Central memory CD8-positive, alpha-beta T cell (primary cell): ENCODE data around the gene MACC1.
"Not testable (repeated sequence)": the region's sequence is repeated elsewhere in the genome, so short reads cannot be mapped to it uniquely, and the experiment has no call there.

Experiments
- ATAC-seq: fragments of 150-1000 bp; cut with Tn5 transposase; replicated peaks from 2 replicates; pipeline ENCODE4 v1.10.0; 2022; ENCODE audit warnings: mild to moderate bottlenecking, moderate FRiP score, moderate number of reproducible peaks; ENCODE audit not compliant: poor library complexity, severe bottlenecking; ENCODE audit errors: extremely low read depth
- DNase-seq, 2 donors: peaks; one replicate each; pipeline ENCODE4 v3.0.0; 2021; ENCODE audit warnings: low spot score in 2 of 2
- H3K27ac Mint-ChIP-seq: one replicate; pipeline ENCODE4 v1.8.0; 2022; ENCODE audit warnings: low read depth, mild to moderate bottlenecking, moderate library complexity, mixed read lengths
- H3K27me3 Mint-ChIP-seq: one replicate; pipeline ENCODE4 v1.8.0; 2022; ENCODE audit warnings: mixed read lengths
- H3K36me3 Mint-ChIP-seq: one replicate; pipeline ENCODE4 v1.8.0; 2022; ENCODE audit warnings: mild to moderate bottlenecking, moderate library complexity, mixed read lengths; ENCODE audit not compliant: insufficient read depth
- H3K4me1 Mint-ChIP-seq: one replicate; pipeline ENCODE4 v1.8.0; 2022; ENCODE audit warnings: mixed read lengths
- H3K4me3 Mint-ChIP-seq: one replicate; pipeline ENCODE4 v1.8.0; 2022; ENCODE audit warnings: mild to moderate bottlenecking, moderate library complexity, mixed read lengths
- H3K9me3 Mint-ChIP-seq: one replicate; pipeline ENCODE4 v1.8.0; 2022; ENCODE audit warnings: mixed read lengths

Gene MACC1

DNA sequence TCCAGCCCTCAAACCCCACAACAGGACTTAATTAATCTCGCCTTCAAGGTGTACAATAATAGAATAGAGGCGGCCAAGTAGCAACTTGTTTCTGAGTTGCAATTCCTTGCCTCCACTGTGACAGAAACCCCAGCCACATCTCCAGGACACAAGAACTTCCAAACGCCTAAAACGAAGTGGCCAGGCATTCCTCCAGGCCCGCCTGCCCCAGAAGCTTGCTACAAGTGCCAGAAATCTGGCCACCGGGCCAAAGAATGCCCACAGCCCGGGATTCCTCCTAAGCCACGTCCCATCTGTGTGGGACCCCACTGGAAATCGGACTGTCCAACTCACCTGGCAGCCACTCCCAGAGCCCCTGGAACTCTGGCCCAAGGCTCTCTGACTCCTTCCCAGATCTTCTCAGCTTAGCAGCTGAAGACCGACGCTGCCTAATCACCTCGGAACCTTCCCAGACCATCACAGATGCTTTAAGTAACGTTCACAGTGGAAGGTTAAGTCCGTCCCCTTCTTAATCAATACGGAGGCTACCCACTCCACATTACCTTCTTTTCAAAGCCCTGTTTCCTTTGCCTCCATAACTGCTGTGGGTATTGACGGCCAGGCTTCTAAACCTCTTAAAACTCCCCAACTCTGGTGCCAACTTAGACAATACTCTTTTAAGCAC lies 94.4 kb downstream of the MACC1 start:
- not testable (repeated sequence) for H3K9me3 Mint-ChIP-seq, DNase-seq, ATAC-seq, H3K4me1 Mint-ChIP-seq, H3K27ac Mint-ChIP-seq, H3K4me3 Mint-ChIP-seq, H3K36me3 Mint-ChIP-seq, H3K27me3 Mint-ChIP-seq

DNA sequence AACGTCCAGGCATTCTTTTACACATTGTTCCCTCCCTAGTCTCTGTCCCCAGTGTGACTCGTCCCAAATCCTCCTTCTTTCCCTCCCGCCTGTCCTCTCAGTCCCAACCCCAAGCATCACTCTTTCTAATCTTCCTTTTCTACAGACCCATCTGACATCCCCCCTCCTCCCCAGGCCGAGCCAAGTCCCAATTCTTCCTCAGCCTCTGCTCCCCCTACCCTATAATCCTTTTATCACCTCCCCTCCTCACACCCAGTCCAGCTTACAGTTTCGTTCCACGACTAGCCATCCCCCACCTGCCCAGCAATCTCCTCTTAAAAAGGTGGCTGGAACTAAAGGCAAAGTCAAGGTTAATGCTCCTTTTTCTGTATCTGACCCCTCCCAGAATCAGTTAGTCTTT lies 95.1 kb downstream of the MACC1 start:
- no peak for ATAC-seq
- Mint-ChIP-seq H3K9me3 (peaks cover 3% of the 10 kb centered on the region), H3K36me3 (no peaks in the 10 kb centered on the region)

DNA sequence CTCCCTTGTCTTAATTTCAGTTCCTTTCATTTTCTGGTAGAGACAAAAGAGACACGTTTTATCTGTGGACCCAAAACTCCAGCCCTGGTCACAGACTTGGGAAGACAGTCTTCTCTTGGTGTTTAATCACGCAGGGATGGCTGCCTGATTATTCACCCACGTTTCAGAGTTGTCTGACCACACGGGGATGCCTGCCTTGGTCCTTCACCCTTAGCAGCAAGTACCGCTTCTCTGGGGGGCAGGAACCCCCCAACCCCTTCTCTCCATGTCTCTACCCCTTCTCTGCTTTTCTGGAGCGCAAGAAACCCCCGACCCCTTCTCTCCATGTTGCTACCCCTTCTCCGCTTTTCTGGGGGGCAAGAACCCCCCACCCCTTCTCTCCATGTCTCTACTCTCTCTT lies 95.8 kb downstream of the MACC1 start:
- no peaks in the 10 kb centered on the region for H3K4me1 Mint-ChIP-seq
- H3K36me3 Mint-ChIP-seq = no peaks in the 10 kb centered on the region
- no peaks in the 10 kb centered on the region for H3K27me3 Mint-ChIP-seq
- DNase-seq = no peak
- peaks cover 6% of the 10 kb centered on the region for H3K9me3 Mint-ChIP-seq
- H3K27ac Mint-ChIP-seq = no peak overlapping the region
- no peak for ATAC-seq
- H3K4me3 Mint-ChIP-seq = no peak overlapping the region

More for the DNA sequence above, 95.1 kb downstream of the MACC1 start:
- Mint-ChIP-seq H3K4me3 (no peak overlapping the region), H3K27ac (no peak overlapping the region), H3K4me1 (no peaks in the 10 kb centered on the region), H3K27me3 (no peaks in the 10 kb centered on the region)
- no peak for DNase-seq

DNA sequence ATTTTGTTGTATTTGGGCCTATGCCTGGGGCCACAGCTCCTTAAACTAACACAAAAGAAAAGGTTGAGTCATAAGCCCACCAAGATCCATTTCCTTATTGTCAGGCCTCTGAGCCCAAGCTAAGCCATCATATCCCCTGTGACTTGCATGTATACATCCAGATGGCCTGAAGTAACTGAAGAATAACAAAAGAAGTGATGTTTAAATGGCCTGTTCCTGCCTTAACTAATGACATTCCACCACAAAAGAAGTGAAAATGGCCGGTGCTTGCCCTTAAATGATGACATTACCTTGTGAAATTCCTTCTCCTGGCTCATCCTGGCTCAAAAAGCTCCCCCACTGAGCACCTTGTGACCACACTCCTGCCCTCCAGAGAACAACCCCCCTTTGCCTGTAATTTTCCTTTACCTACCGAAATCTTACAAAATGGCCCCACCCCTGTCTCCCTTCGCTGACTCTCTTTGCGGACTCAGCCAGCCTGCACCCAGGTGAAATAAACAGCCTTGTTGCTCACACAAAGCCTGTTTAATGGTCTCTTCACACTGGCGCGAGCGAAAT lies 96.5 kb downstream of the MACC1 start:
- not testable (repeated sequence) for H3K27ac Mint-ChIP-seq, H3K4me1 Mint-ChIP-seq, DNase-seq, H3K4me3 Mint-ChIP-seq, ATAC-seq, H3K27me3 Mint-ChIP-seq, H3K36me3 Mint-ChIP-seq, H3K9me3 Mint-ChIP-seq

DNA sequence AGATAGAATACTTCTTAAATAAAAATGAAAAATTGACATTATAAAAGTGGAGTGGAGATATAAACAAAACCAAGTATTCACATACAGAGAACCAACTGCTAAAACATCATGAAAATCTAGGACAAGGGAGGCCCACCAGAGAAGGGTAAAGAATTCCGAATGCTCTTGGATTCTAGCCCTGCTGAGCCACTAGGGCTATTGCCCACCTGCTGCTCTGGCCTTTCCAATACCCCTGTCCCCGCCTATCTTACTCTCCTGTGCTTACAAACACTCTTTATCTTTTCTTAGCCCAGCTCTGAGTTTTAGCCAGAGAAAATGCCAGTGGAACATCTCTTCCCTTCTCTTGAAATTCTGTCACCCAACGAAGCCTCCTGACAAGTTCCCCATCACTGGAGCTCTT lies 100.3 kb downstream of the MACC1 start:
- peaks cover 6% of the 10 kb centered on the region for H3K9me3 Mint-ChIP-seq
- no peaks in the 10 kb centered on the region for H3K36me3 Mint-ChIP-seq
- H3K27me3 Mint-ChIP-seq = no peaks in the 10 kb centered on the region
- DNase-seq (no peak), ATAC-seq (no peak)
- no peak overlapping the region for H3K4me3 Mint-ChIP-seq
- no peaks in the 10 kb centered on the region for H3K4me1 Mint-ChIP-seq
- no peak overlapping the region for H3K27ac Mint-ChIP-seq

DNA sequence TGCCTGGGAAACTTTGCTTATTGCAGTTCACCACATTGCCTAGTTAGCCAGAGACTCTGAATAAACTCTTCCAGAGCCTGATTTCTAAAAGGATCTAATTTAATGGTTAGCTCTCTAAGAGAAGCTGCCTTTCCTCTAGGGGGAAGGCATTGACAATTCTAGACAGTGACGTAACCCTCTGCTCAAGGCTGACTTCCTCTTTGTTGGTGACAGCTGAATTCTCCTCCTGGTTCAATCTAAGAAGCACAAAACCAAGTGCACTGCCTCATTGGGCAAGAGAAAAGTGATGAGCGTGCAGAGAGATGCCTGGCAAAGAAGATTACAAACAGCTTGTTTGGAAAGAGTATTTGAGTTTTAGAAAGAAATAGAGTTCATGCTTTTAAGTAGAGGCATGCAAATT lies 102.7 kb downstream of the MACC1 start:
- no peak overlapping the region for H3K4me3 Mint-ChIP-seq

DNA sequence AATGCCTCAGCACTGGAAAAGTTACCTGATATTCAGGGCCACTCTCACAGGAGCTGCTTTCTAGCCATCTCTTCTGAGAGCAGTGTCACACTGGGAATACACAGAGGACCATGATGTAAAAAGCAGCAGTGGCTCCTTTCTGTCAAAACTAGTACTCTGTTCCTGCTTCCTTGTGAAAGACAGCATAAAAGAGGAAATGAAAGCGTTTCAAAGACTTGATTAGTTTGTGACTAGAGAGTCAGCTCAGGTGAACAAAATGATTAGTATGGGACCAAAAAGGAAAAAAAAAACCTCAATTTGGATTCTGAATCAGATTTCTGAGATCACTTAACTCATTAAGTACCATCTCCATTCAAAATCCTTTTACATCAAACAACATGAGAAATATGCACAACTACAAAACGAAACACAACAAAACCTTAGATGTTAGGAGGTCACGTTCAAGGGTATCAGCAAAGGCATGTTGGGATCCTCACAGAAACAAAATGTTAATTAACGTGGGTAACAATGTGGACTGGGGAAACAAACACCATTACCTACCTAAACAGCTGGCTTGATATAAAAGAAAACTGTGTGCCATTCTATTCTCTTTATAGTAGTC lies 103.7 kb downstream of the MACC1 start:
- Mint-ChIP-seq H3K4me3 (no peak overlapping the region), H3K36me3 (peaks cover 2% of the 10 kb centered on the region), H3K9me3 (peaks cover 6% of the 10 kb centered on the region), H3K4me1 (no peaks in the 10 kb centered on the region), H3K27me3 (no peaks in the 10 kb centered on the region), H3K27ac (no peak overlapping the region)
- no peak for DNase-seq
- no peak for ATAC-seq

More for the DNA sequence above, 102.7 kb downstream of the MACC1 start:
- Mint-ChIP-seq H3K9me3 (peaks cover 6% of the 10 kb centered on the region), H3K27me3 (no peaks in the 10 kb centered on the region), H3K27ac (no peak overlapping the region), H3K36me3 (no peaks in the 10 kb centered on the region), H3K4me1 (no peaks in the 10 kb centered on the region)
- no peak for DNase-seq
- ATAC-seq = no peak

DNA sequence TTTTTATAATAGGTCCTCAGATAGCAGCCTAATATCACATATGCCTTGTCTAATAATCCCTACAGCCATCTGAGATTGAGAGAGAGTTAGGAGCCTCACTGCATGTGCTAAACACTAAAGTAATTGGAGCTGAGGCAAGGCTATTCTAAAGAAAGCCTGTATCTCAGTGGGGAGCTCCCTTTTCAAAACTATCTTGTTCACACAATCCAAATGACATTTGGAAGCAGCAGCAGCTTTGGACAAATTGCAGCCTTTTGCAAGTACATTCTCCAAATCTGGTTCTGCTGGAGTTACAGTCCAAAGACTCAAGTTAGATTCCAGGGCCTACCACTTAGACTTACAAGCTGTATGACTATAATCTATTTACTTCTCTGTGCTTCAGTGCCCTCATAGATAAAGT lies 104.5 kb downstream of the MACC1 start:
- DNase-seq = no peak
- Mint-ChIP-seq H3K9me3 (peaks cover 6% of the 10 kb centered on the region), H3K27me3 (no peaks in the 10 kb centered on the region), H3K36me3 (peaks cover 2% of the 10 kb centered on the region), H3K4me1 (no peaks in the 10 kb centered on the region), H3K27ac (no peak overlapping the region), H3K4me3 (no peak overlapping the region)
- no peak for ATAC-seq

DNA sequence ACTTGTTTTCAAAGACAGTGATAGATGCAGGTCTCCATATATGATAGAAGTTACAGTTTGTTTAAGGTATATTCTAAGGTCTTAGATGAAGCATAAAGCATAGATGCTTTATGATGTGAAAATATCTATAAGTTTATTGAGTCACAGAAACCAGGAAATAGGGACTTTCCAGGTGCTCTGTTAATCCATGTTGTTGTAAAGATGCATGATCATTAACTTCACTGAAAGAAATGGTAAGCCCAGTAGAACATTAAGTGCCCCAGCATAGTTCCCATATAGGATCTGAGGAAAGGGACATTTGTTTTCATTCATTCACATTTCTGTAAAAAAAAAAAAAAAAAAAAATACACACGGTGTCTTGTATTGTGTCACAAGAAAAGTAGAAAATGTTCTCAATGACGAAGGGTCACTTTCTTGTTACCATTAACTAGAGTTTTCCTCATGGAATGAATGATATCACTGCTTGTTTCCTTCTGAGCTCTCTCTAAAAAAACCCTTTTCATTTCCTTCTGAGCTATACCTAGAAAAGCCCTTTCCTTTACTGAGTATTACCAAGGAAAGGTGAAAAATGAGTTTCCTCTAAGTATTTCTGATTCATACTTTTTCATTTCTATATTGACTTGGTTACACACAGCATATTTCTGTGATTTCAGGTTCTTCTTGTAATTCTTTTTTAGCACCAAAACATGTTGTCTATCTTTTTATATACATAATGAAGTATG lies 105.2 kb downstream of the MACC1 start:
- Mint-ChIP-seq H3K4me3 (no peak overlapping the region), H3K27ac (no peak overlapping the region), H3K4me1 (no peaks in the 10 kb centered on the region), H3K36me3 (peaks cover 2% of the 10 kb centered on the region), H3K27me3 (no peaks in the 10 kb centered on the region), H3K9me3 (peaks cover 3% of the 10 kb centered on the region)
- no peak for DNase-seq
- ATAC-seq = no peak

DNA sequence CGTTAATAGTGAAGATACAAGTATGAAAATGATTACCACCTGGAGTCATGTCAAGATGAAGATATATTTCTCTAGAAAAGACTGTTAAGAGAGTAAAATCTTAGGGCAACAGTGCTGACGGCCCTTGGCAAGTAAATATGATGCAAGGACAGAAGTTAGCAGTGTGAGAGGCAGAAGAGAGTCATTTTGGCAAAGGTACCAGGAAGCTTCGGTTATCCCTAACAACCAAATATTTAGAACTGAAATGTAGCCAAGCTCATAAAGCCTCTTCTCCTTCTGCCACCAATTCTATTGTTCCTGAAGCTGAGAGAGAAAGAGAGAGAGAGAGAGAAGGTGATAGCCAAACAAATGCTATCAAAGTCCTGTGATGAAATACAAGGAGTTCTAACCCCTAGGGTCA lies 109.6 kb downstream of the MACC1 start:
- Mint-ChIP-seq H3K4me1 (no peaks in the 10 kb centered on the region), H3K36me3 (peaks cover 2% of the 10 kb centered on the region), H3K27me3 (no peaks in the 10 kb centered on the region), H3K27ac (no peak overlapping the region), H3K4me3 (no peak overlapping the region), H3K9me3 (peaks cover 4% of the 10 kb centered on the region)
- ATAC-seq (no peak), DNase-seq (no peak)

DNA sequence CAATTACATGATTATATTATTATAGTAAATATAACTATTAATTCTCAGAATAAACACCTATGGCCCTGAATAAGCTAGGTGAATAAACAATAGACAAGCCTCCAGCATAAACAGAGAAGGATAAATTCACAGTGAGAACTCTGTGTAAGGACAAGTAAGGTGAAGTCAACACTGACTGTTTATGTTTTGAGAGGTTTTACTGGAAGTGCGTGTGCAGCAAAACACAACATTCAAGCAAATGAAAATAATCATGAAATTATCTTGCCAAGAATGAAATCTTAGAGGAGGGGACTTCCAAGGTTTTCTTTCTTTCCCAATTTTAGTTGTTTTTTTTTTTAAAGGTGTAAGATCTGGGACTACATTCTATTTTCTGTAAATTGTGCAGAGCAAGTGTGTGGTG lies 112.5 kb downstream of the MACC1 start:
- no peak overlapping the region for H3K4me3 Mint-ChIP-seq
- ATAC-seq (no peak), DNase-seq (no peak)
- H3K36me3 Mint-ChIP-seq = peaks cover 2% of the 10 kb centered on the region
- H3K27me3 Mint-ChIP-seq = no peaks in the 10 kb centered on the region
- H3K4me1 Mint-ChIP-seq = no peaks in the 10 kb centered on the region
- H3K9me3 Mint-ChIP-seq = peaks cover 4% of the 10 kb centered on the region
- no peak overlapping the region for H3K27ac Mint-ChIP-seq

DNA sequence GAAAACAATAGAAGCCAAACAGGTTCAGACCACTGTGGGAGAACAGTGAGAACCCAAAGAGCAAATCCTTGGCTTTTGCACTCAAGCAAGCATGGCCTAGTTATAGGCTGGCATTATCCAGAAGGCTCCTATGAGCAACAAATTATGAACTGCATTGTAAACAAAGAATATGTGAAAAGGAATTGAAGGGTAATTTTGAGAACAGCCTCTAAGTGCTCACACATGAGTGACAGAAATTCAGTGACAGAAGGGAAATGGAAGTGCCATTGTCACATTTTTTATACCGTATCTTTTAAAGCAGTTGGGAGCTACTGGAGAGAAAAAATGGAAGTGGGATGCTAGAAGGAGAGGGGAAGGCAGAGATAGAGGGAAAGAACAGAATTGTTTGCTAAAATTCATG lies 114.2 kb downstream of the MACC1 start:
- Mint-ChIP-seq H3K36me3 (no peaks in the 10 kb centered on the region), H3K9me3 (peaks cover 4% of the 10 kb centered on the region), H3K4me1 (no peaks in the 10 kb centered on the region), H3K27ac (no peak overlapping the region), H3K27me3 (no peaks in the 10 kb centered on the region), H3K4me3 (no peak overlapping the region)
- ATAC-seq (no peak), DNase-seq (no peak)

DNA sequence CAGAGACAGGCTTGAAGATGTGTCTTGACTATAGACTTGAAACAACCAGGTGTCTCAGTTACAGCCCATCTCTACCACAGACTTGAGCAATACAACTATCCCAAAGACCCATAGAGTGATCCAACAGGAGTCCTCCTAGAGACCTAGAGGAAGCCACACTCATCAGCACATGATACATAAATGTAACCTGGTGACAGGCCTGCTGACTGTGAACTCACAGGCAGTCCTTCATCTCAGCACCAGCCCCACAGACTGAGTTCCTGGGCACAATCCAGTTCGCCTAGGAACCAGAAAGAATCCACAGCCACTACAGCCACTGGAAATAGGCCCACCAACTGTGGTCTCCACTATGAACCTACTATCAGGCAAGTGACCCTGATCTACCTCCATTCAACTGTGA lies 121.3 kb downstream of the MACC1 start:
- Mint-ChIP-seq H3K9me3 (peaks cover 18% of the 10 kb centered on the region), H3K4me1 (no peaks in the 10 kb centered on the region), H3K27ac (no peak overlapping the region), H3K36me3 (peaks cover 1% of the 10 kb centered on the region), H3K27me3 (no peaks in the 10 kb centered on the region), H3K4me3 (no peak overlapping the region)
- ATAC-seq (no peak), DNase-seq (no peak)
